Panc1 (cell line): ENCODE measurements around the gene UVSSA. TPM values are rescaled to one million over a fixed set of nuclear protein-coding genes. Genes with fewer than 3 reads are reported as not detected.

Experiments
- ATAC-seq: fragments of 200-7000 bp; cut with Tn5 transposase; 2 replicates; pipeline ENCODE4 v1.9.1; 2020; ENCODE audit warnings: mild to moderate bottlenecking, moderate library complexity
- BruUV-seq: library from RNA; stranded (reverse); fragments of 400-500 nt; replicated peaks from 2 replicates; lab custom pipeline; 2021; lab: Mats Ljungman, UMichigan
- CTCF ChIA-PET: fragments of 300-600 bp; sonication (Branson Sonifier 250); formaldehyde crosslinking; loops from one replicate; lab custom pipeline; 2022; ENCODE audit warnings: antibody characterized with exemption; lab: Charles Lee
- POLR2A ChIA-PET: fragments of 300-600 bp; sonication (Branson Sonifier 250); formaldehyde crosslinking; loops from one replicate; lab custom pipeline; 2022; ENCODE audit warnings: antibody characterized with exemption; lab: Charles Lee
- DNase-seq: peaks from one replicate; pipeline ENCODE4 v3.0.0-alpha.2; 2010; ENCODE audit warnings: low read depth, low spot score
- H3K27ac ChIP-seq: 2 replicates; pipeline ENCODE4 v1.5.1; 2011; ENCODE audit warnings: mild to moderate bottlenecking, low read length, inconsistent platforms
- H3K27me3 ChIP-seq: fragments of 200-500 bp; sonication (Bioruptor generic); 2 replicates; pipeline ENCODE4 v1.6.0; 2014; ENCODE audit warnings: low read length, inconsistent platforms; ENCODE audit not compliant: control insufficient read depth, insufficient read depth
- H3K36me3 ChIP-seq: fragments of 200-500 bp; sonication (Bioruptor generic); 2 replicates; pipeline ENCODE4 v1.5.1; 2014; ENCODE audit warnings: inconsistent platforms, mild to moderate bottlenecking, low read length, moderate library complexity; ENCODE audit not compliant: control insufficient read depth, insufficient read depth
- H3K4me1 ChIP-seq: 2 replicates; pipeline ENCODE4 v1.5.1; 2011; ENCODE audit warnings: inconsistent platforms, mild to moderate bottlenecking, low read length, moderate library complexity; ENCODE audit not compliant: control insufficient read depth, insufficient read depth
- H3K4me3 ChIP-seq, 2 experiments: 2 replicates each; pipeline ENCODE4 v1.5.1; 2011 to 2012; ENCODE audit warnings: low read depth in 2 of 2, low read length in 2 of 2, mild to moderate bottlenecking in 2 of 2, inconsistent platforms in 1 of 2, moderate library complexity in 1 of 2
- H3K9me3 ChIP-seq: fragments of 200-500 bp; sonication (Bioruptor generic); 2 replicates; pipeline ENCODE4 v1.5.1; 2014; ENCODE audit warnings: low read depth, mild to moderate bottlenecking, inconsistent platforms, low read length, moderate library complexity; ENCODE audit not compliant: control insufficient read depth, insufficient read depth
- CTCF ChIP-seq: fragments of 450-650 bp; IDR thresholded peaks from 2 replicates; pipeline ENCODE4 v1.5.1; 2017; ENCODE audit warnings: mild to moderate bottlenecking
- POLR2AphosphoS5 ChIP-seq: IDR thresholded peaks from 2 replicates; pipeline ENCODE4 v1.6.1; 2012; ENCODE audit warnings: mild to moderate bottlenecking, low read depth, low read length, moderate library complexity
- REST ChIP-seq, 2 experiments: IDR thresholded peaks; 2 replicates each; pipeline ENCODE4 v1.6.1; 2011 to 2012; ENCODE audit warnings: low read depth in 2 of 2, control low read depth in 1 of 2, low read length in 1 of 2, mild to moderate bottlenecking in 1 of 2, moderate library complexity in 1 of 2; ENCODE audit not compliant: insufficient read depth in 1 of 2
- SIN3A ChIP-seq: IDR thresholded peaks from 2 replicates; pipeline ENCODE4 v1.6.1; 2012; ENCODE audit warnings: low read depth, mild to moderate bottlenecking, low read length, moderate library complexity, borderline replicate concordance; ENCODE audit not compliant: insufficient read depth
- TCF7L2 ChIP-seq: IDR thresholded peaks from 2 replicates; pipeline ENCODE4 v1.6.1; 2011; ENCODE audit warnings: mild to moderate bottlenecking, low read depth, low read length, inconsistent platforms
- in situ Hi-C: cut with HindIII; loops from 2 replicates; pipeline ENCODE4 v1.10.0; 2016; ENCODE audit warnings: low sequenced_read_pairs, low pct_unique_long_range_greater_than_20kb
- intact Hi-C: fragments of 100-400 bp; cut with micrococcal nuclease; formaldehyde crosslinking; loops from one replicate; pipeline ENCODE4 v1.10.0; 2022; ENCODE audit not compliant: unreplicated experiment
- total RNA-seq: library from RNA; stranded (reverse); gene quantifications from one replicate; pipeline ENCODE4 v1.2.1, GENCODE V29; 2021; ENCODE audit not compliant: unreplicated experiment

The UVSSA gene
- total RNA-seq, 1 experiment from 2014 or later: 23.4 TPM

GRCh38 chr4:1415681-1415981 is 68.6 kb downstream of the UVSSA start:
- no peaks in the 10 kb centered on the region for H3K36me3 ChIP-seq
- no peak overlapping the region for H3K27ac ChIP-seq
- ChIA-PET CTCF (no interaction called here), POLR2A (no interaction called here)
- no peaks in the 10 kb centered on the region for H3K27me3 ChIP-seq
- TF ChIP-seq CTCF (no peak), POLR2AphosphoS5 (no peak), SIN3A (no peak), REST (IDR thresholded peaks at IDR 0.05; ENCODE audit: insufficient read depth in 1 of 2, low read depth in 2 of 2, low read length in 1 of 2) (no peak), TCF7L2 (no peak)
- no peak overlapping the region for H3K4me3 ChIP-seq
- no peak for DNase-seq
- in situ Hi-C loops (no loop called here), intact Hi-C loops (no loop called here)
- ATAC-seq: no peak
- no peaks in the 10 kb centered on the region for H3K4me1 ChIP-seq
- no peaks in the 10 kb centered on the region for H3K9me3 ChIP-seq
- BruUV-seq: no TSS peak

- H3K4me3 ChIP-seq: no peak overlapping the region
- no peaks in the 10 kb centered on the region for H3K4me1 ChIP-seq
- no peaks in the 10 kb centered on the region for H3K9me3 ChIP-seq
- in situ Hi-C loops: no loop called here
- no peak for DNase-seq
- H3K27ac ChIP-seq: no peak overlapping the region
- no peaks in the 10 kb centered on the region for H3K27me3 ChIP-seq
- ATAC-seq: no peak; the same call in 1 of the 2 replicates
- no TSS peak for BruUV-seq
- ChIA-PET POLR2A (no interaction called here), CTCF (no interaction called here)
- intact Hi-C loops: no loop called here
- no peaks in the 10 kb centered on the region for H3K36me3 ChIP-seq
- no peak for TF ChIP-seq REST (IDR thresholded peaks at IDR 0.05; ENCODE audit: insufficient read depth in 1 of 2, low read depth in 2 of 2, low read length in 1 of 2)
- no peak for TF ChIP-seq SIN3A
- TF ChIP-seq POLR2AphosphoS5: no peak
- TF ChIP-seq TCF7L2: no peak
- no peak for TF ChIP-seq CTCF
These were observed 69.3 kb downstream of the UVSSA start for GRCh38 chr4:1416051-1416947.
